DMS 273 (cell line): ENCODE results near the gene HERC5.
"Not testable (repeated sequence)": the region's sequence is repeated elsewhere in the genome, so short reads cannot be mapped to it uniquely, and the experiment has no call there.

Source experiments
- DNase-seq: peaks from one replicate; lab custom pipeline; 2025; ENCODE audit not compliant: unreplicated experiment; lab: John Stamatoyannopoulos, UW

Gene HERC5

DNA sequence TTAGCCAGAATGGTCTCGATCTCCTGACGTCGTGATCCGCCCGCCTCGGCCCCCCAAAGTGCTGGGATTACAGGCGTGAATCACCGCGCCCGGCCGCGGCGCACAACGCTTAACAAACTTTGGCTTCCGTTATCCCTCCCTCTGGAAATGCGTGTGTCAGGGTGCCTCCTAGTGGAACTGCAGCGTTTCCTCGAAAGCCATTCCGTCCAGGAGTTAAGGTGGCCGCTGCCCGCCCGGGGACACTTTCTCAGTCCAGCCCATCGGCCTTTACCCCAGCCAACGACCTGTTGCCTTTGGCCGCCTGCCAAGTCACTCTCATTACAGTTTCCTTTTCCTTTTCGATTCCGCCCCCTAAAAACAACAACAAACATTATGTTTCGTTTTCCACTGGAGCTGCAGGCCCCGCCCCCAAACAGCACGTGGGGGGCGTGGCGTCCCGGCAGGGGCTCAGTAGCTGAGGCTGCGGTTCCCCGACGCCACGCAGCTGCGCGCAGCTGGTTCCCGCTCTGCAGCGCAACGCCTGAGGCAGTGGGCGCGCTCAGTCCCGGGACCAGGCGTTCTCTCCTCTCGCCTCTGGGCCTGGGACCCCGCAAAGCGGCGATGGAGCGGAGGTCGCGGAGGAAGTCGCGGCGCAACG, at the start of gene HERC5:
Gene HERC5, plus strand, starts transcription at position 450 of the 637 bp plus-strand sequence. Its CDS starts 151 bp downstream, at position 601.
- DNase-seq = peak; percentile 93

GRCh38 chr4:88409206-88409605, 47.7 kb upstream of the HERC5 start:
- DNase-seq = no peak

DNA sequence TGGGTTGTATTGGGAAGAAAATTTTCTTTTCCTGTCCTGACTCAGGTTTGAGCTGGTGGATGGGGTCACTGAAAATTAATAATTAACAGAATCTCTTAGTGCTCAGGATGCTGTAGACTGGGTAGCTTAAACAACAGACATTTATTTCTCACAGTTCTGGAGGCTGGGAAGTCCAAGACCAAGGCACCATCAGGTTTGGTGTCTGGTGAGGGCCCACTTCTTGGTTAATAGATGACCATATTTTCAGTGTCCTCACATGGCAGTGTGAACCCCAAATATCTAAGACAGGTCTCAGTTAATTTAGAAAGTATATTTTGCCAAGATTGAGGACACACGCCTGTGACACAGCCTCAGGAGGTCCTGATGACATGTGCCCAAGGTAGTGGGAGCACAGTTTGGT, 47.1 kb upstream of the HERC5 start:
- DNase-seq = no peak

DNA sequence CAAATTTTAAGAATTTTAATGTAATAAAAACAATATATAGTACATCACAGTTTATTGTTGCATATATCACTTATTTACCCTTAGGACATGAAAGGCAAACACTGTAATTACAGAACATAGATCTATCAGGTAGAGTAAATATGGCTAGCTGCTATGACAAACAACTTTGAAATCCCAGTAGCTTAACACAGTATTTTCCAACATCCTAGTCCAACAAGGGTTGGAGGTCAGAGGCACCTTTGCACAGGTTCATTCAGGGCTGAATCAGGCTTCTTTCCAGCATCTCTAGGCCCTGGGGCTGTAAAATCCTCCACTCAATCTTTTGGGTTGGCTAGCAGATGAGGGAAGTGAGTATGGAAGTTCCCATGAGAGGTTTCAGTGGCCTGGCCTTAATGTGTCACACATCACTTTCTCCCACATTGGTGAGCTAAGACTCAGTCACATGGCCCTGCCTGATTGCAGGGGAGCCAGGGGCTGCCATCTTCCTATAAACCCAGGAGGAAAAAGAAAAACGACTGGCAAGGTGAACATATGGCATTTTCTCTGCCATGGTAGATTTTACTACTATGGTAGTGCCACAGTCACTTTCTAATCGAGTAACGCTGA, 45.3 kb upstream of the HERC5 start:
- DNase-seq = no peak

DNA sequence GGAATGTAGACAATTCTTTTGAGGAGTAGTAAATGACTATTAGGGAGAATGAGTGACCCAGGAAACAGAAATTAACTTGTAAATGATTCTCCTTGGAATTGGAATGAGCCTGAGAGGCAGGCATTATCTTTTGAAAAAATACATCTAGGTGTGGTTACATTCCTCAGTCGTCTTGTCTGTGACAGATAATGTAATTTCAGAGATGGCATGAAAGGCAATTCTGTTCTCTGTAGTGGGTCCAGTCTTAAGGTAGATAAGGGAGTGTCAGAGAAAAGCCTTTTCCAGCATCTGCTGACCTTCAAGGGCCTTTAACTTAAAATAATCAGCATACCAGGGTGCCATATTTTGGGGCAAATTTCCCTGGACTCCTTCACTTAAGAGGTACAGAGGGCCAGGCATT, 43.1 kb upstream of the HERC5 start:
- no peak for DNase-seq

GRCh38 chr4:88414755-88415154, 42.2 kb upstream of the HERC5 start:
- no peak for DNase-seq

- DNase-seq = no peak
Measured at GRCh38 chr4:88415982-88416381, 40.9 kb upstream of the HERC5 start.

- DNase-seq = no peak
Measured at GRCh38 chr4:88418411-88418810, 38.5 kb upstream of the HERC5 start.

GRCh38 chr4:88419874-88420273, 37.0 kb upstream of the HERC5 start:
- no peak for DNase-seq

GRCh38 chr4:88420844-88421243, 36.1 kb upstream of the HERC5 start:
- DNase-seq = no peak

GRCh38 chr4:88422403-88422802, 34.5 kb upstream of the HERC5 start:
- no peak for DNase-seq

DNA sequence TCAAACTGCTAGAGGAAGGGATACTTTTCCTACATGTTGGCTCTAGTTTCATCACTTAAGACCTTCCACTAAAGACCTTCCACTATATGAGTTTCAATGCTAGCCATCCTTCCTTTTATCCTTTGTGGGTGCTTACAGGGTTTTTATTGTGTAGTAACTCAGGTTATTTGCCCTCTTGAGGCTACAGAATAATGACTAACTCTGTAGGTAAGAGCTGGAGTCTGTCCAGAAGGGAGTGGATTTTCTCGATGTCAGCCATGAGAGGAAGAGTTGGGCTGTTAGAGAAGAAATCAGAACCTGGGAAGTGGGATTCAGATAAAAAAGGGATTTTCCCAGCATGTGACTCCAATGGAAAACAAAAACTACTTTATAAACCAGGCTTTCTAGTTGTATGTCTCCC, 27.5 kb upstream of the HERC5 start:
- no peak for DNase-seq

- no peak for DNase-seq
Measured at GRCh38 chr4:88435987-88436693, 20.8 kb upstream of the HERC5 start.

- DNase-seq = not testable (repeated sequence)
Measured at GRCh38 chr4:88437873-88438272, 19.0 kb upstream of the HERC5 start.

GRCh38 chr4:88439161-88439760, 17.7 kb upstream of the HERC5 start:
- DNase-seq = no peak

DNA sequence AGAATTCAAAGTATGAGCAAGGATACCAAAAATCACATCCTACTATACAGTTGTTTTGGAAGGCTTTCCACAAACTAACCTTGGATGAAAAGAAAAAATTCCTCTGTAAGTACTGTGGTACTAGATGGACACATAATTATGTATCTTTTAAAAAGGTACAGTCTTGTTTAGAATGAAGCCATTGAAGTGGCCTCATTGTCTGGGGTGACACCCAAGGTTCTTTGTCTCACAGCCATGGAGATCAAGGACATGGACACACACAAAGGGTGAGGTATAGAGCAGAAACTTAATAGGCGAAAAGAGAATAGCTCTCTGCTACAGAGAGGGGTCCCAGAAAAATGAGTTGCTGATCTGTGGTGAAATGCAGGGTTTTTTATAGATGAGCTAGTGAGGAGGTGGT, 16.8 kb upstream of the HERC5 start:
- no peak for DNase-seq

DNA sequence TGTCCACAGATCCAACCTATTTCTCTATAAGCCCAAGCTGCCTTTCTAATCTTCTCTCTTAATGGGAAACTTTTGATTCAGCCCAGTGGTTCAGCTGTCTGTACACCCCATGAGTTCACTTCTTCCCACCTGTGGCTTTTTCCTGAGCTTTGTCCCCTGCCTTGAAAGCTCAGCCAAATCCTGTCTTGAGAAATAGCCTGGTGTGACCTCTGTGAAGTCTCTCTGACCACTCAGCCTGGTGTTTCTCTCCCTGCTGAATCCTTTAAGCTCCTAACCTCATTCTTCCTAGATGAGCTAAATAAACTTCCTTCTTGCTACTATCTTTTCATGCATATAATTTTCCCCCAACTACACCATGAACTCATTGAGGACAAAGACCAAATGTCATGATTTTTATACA, 15.2 kb upstream of the HERC5 start:
- DNase-seq = no peak

DNA sequence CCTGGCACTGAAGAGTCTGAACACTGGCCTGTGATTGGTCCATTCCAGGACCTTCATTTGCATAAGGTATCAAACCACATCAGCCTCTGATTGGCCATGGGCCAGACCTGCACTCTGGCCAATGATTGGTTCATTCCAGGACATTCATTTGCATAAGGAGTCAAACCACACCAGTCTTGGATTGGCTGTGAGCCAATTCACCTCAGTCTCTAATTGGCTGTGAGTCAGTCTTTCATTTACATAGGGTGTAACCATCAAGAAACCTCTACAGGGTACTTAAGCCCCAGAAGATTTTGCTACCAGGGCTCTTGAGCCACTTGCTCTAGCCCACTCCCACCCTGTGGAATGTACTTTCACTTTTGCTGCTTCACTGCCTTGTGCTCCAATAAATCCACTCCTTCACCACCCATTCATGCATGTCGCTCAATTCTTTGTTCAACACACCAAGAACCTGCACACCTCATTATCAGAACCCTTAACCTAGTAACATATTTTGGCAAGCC, 14.2 kb upstream of the HERC5 start:
- peak; percentile 9 for DNase-seq

GRCh38 chr4:88443486-88443885, 13.4 kb upstream of the HERC5 start:
- no peak for DNase-seq

- DNase-seq = no peak
Measured at GRCh38 chr4:88445252-88445651, 11.7 kb upstream of the HERC5 start.

DNA sequence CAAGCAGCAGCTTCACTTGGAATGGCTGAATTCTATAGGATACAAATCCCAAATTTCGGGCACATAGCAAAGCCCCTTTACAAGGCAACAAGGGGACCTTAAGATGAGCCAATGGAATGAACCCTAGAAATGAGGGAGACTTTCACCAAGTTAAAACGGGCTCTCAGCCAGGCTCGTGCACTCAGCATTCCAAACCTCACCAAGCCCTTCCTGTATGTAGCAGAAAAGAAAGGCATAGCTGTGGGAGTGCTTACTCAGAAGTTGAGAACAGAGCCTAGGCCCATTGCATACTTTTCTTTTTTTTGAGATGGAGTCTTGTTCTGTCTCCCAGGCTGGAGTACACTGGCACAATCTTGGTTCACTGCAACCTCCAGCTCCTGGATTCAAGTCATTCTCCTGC, 10.8 kb upstream of the HERC5 start:
- no peak for DNase-seq
